ENCODE measurements around the gene EPB41. TPM values are rescaled to one million over a fixed set of nuclear protein-coding genes. Genes with fewer than 3 reads are reported as not detected.
"Not testable (repeated sequence)": the region's sequence is repeated elsewhere in the genome, so short reads cannot be mapped to it uniquely, and the experiment has no call there.

The EPB41 gene
- polyA plus RNA-seq, 3 donors from 2014 or later, result 39.7 to 88.9 (median 59.4) TPM

DNA sequence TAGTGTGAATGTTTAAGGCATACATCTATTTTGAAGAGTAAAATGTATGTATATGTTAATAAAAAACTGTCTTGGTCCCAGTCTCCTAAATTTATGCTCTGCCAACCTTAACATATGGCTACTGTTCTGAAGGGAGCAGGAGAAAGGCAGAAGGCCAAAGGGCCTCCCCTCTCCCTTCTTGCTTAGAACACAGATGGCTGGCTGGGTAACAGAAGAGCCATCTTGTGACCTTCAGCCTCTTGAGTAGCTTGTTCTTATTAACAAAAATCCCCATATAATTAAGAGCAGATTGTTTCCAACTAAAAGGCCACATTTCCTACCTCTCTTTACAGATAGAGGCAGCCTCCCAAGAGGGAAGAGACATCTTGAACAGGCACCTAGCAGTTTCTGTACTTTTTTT is 36.1 kb downstream of the EPB41 start:
- Mint-ChIP-seq H3K27ac (peak overlapping the region in 3 of 6 donors; percentile 17 to 27 (median 26)), H3K4me3 (no peak overlapping the region), H3K9me3 (no peaks in the 10 kb centered on the region), H3K36me3 (no peaks in the 10 kb centered on the region), H3K4me1 (peaks cover 40 to 74% of the 10 kb centered on the region in 2 donors), H3K27me3 (ENCODE audit: low read depth in 3 of 3) (no peaks in the 10 kb centered on the region)
- no peak for DNase-seq

DNA sequence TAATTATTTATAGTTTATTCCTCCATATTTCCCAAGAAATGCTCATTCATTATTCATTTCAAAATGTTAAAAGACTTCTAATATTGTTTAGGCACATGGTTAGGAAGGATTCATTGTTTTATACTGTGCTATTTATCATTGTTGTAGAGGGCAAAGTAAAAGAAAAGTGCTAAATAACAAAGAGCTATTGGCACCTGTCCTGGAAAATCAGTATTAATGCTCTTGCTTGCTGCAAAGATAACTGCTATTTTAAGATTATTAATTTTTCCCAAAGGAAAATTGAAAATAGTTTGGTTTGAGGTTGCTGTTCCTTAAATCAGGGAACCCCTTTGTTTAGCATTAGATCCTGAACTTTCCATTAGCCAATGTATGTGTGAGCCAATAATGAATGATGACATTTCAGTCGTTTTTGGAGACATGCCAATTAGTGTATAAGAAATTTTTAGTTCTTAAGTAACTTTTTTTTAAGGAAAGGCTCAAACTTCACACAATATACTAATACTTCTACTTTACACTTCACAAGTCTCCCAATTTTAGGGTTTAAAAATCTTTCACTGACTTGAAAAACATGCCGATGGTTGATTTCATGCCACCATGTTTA is 39.9 kb downstream of the EPB41 start:
- Mint-ChIP-seq H3K4me3 (no peak overlapping the region), H3K9me3 (no peaks in the 10 kb centered on the region), H3K36me3 (no peaks in the 10 kb centered on the region), H3K27ac (peak overlapping the region in 1 of 6 donors; percentile 12), H3K4me1 (peaks cover 45 to 77% of the 10 kb centered on the region in 2 donors), H3K27me3 (ENCODE audit: low read depth in 3 of 3) (peaks cover 0 to 1% (median 0%) of the 10 kb centered on the region in 3 donors)
- no peak for DNase-seq

DNA sequence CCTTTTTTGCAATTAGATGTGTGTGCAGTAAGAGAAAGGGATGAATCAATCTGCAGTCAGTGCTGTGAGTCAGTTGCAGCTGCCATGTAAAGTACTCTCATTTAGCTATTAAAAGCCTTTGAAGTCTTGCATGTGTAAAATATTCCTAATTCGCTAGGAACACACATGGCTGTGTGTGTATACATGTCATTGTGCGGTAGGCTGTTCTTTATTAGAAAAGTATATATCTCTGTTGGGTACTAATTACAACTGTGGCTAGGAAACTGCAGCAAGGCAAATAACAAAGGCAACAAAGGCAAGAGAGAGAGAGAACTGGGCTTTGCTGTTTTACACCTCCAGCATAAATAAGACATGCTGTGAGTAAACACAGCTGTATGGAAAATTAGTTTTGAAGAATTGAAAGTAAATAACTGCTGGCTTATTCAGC is 41.7 kb downstream of the EPB41 start:
- no peak for DNase-seq
- Mint-ChIP-seq H3K27me3 (ENCODE audit: low read depth in 3 of 3) (peaks cover 0 to 1% (median 0%) of the 10 kb centered on the region in 3 donors), H3K36me3 (no peaks in the 10 kb centered on the region), H3K27ac (peak overlapping the region in 3 of 6 donors; percentile 12 to 43 (median 43)), H3K4me3 (no peak overlapping the region), H3K9me3 (no peaks in the 10 kb centered on the region), H3K4me1 (peaks cover 40 to 69% of the 10 kb centered on the region in 2 donors)

DNA sequence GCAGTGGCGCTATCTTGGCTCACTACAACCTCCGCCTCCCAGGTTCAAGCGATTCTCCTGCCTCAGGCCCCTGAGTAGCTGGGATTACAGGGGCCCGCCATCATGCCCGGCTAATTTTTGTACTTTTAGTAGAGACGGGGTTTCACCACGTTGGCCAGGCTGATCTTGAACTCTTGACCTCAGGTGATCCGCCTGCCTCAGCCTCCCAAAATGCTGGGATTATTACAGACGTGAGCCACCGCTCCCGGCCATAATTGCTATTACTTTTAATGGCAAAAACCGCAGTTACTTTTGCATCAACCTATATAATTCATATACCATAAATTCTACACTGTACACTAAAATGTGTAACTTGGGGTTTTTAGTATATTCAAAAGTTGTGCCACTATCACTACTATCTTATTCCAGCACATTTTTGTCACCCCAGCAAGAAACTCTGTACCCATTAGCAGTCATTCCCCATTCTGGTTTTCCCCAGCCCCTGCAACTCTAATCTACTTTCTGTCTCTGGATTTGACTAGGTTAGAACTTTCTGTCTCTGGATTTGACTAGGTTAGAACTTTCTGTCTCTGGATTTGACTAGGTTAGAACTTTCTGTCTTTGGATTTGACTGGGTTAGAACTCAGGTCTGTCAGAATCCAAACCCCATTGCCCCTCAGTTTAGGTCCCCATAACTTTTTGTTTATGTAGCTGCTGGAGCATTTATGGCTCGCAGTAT is 47.9 kb downstream of the EPB41 start:
- not testable (repeated sequence) for H3K27me3 Mint-ChIP-seq (ENCODE audit: low read depth in 3 of 3); H3K4me3 Mint-ChIP-seq; H3K9me3 Mint-ChIP-seq; H3K36me3 Mint-ChIP-seq; DNase-seq
- peak overlapping the region in 3 of 6 donors; percentile 7 to 64 (median 50) for H3K27ac Mint-ChIP-seq
- peaks cover 50 to 84% of the 10 kb centered on the region in 2 donors for H3K4me1 Mint-ChIP-seq

DNA sequence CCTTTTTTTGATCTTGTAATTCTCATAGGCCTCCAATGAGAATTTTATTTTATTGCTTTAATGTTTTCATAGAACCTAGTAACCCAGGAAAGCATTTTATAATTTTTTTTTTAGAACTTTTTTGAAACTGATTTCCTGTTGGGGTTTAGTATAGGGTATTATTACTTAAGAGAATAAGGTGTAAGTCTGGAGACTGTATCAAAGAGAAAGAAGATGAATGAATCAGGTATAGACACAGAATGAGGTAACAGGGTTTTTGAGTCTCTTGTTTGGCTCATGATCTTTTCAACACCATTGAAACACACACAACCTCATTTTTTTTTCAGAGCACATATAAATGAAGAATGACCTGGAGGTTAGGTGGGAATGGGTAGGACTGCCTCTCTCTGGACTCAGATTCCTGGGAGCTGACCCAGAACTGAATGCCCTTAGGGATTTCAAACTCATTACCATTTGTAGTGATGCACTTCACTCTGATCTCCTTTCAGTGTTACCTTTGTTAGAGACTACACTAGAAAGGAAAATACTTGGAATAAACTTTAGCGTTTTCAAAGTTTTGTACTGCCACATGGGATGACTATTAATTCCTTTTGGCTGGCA is 51.0 kb downstream of the EPB41 start:
- Mint-ChIP-seq H3K27me3 (ENCODE audit: low read depth in 3 of 3) (peaks cover 0 to 4% (median 0%) of the 10 kb centered on the region in 3 donors), H3K27ac (peak overlapping the region in 3 of 6 donors; percentile 29 to 60 (median 53)), H3K9me3 (no peaks in the 10 kb centered on the region), H3K4me1 (peaks cover 44 to 72% of the 10 kb centered on the region in 2 donors), H3K36me3 (no peaks in the 10 kb centered on the region), H3K4me3 (no peak overlapping the region)
- DNase-seq, result no peak

DNA sequence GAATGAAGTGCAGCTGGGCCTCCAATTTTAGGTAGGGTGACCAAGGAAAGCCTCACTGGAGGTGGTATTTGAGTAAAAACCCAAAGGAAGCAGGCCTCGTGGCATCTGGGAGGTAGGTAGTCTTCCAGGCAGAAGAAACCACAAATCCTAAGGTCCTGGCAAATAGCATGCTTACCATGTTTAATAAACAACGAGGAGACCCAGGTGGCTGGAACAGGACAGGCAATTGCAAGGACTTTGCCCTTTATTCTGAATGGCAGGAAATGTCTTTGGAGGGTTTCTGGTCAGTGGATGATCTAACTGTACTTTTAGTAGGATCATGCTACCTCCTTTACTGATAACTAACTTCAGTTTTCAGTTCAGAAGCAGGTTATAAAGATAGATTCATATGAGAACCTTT is 52.2 kb downstream of the EPB41 start:
- peaks cover 43 to 72% of the 10 kb centered on the region in 2 donors for H3K4me1 Mint-ChIP-seq
- DNase-seq, result no peak
- H3K27ac Mint-ChIP-seq, result peak overlapping the region in 3 of 6 donors; percentile 36 to 77 (median 53)
- peaks cover 0 to 4% (median 0%) of the 10 kb centered on the region in 3 donors for H3K27me3 Mint-ChIP-seq (ENCODE audit: low read depth in 3 of 3)
- H3K4me3 Mint-ChIP-seq, result peak overlapping the region in 1 of 5 donors; percentile 4
- no peaks in the 10 kb centered on the region for H3K36me3 Mint-ChIP-seq
- H3K9me3 Mint-ChIP-seq, result no peaks in the 10 kb centered on the region

DNA sequence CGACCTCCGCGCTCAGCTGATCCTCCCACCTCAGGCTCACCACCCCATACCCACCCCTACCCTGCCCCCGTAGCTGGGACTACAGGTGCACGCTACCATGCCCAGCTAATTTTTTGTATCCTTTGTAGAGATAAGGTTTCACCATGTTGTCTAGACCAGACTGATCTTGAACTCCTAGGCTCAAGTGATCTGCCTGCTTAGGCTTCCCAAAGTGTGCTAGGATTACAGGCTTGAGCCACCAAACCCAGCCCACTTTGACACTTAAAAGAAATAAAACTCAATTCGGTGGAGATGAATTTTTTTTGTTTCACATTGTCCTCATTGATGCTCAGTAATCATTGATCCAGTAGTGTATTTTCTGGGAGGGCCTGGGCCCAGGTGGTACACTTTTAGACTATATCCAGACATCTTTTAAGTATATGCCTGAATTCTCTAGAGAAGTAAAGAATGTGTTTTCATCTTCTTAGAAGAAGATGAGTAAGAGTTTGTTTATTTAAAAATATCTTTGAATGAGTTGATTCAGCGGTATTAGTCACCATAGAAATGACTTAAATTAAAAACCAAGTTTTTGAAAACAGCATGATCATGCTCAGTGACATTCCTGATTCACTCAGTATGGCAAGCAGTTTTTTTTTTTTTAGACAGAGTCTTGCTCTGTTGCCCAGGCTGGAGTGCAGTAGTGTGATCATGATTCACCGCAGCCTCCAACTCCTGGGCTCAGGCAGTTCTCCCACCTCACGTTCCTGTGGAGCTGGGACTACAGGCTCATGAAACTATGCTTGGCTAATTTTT is 57.8 kb downstream of the EPB41 start:
- peak overlapping the region in 2 of 6 donors; percentile 43 to 54 for H3K27ac Mint-ChIP-seq
- H3K4me3 Mint-ChIP-seq, result no peak overlapping the region
- H3K36me3 Mint-ChIP-seq, result no peaks in the 10 kb centered on the region
- peaks cover 41 to 70% of the 10 kb centered on the region in 2 donors for H3K4me1 Mint-ChIP-seq
- no peak for DNase-seq
- H3K27me3 Mint-ChIP-seq (ENCODE audit: low read depth in 3 of 3), result no peaks in the 10 kb centered on the region
- no peaks in the 10 kb centered on the region for H3K9me3 Mint-ChIP-seq

DNA sequence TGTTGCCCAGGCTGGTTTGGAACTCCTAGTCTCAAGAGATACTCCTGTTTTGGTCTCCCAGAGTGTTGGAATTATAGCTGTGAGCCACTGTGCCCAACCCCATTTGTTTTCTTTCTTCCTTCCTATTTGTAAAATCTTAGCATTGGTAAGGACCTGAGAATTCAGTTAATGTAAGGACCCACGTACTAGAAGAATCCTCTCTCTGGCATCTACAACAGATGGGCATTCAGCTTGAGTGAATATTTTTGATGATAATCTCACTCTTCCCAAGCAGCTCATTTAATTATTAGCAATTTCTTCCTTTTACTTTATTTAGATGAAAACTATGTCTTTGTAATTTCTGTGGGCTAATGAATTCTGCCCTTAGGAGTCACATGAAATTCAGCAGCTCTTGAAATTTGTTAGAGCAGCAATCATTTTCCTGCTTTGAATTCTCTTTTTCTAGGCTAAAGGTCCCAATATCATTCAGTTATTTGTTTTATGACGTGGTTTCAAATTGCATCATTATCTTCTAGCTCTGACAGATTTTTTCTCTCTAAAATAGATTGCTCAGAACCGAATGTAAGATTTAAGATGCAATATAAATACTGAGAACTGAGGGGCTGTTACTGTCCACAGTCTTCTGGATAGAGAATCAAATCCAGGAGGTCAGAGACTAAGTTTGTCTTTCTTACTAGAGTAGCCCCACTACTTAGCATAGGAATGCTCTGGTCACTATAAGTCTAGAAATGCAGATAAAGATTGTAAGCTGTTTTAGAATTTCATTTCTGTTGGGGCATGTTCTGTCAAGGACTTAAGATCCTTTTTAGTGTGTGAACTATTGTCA is 59.4 kb downstream of the EPB41 start:
- peaks cover 43 to 81% of the 10 kb centered on the region in 2 donors for H3K4me1 Mint-ChIP-seq
- peak overlapping the region in 4 of 6 donors; percentile 29 to 63 (median 48) for H3K27ac Mint-ChIP-seq
- no peaks in the 10 kb centered on the region for H3K27me3 Mint-ChIP-seq (ENCODE audit: low read depth in 3 of 3)
- no peak overlapping the region for H3K4me3 Mint-ChIP-seq
- H3K36me3 Mint-ChIP-seq, result no peaks in the 10 kb centered on the region
- no peaks in the 10 kb centered on the region for H3K9me3 Mint-ChIP-seq
- no peak for DNase-seq

DNA sequence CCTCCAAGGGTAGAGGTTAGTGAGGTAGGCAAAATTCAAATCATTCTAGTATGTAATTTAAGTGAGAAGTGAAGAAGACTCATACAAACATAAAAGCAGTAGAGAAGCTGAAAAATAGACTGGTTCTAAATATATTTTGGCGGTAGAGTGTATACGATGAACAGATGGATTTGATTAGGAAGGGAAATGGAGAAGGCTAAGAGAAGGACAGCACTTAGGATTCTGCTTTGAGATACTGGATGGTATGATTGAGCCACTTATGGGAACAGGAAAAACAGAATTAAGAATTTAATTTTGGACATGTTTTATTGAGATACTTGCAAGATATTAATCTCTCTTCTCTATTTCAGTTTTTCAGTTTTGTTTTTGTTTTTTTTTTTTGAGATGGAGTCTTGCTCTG is 60.1 kb downstream of the EPB41 start:
- Mint-ChIP-seq H3K27me3 (ENCODE audit: low read depth in 3 of 3) (no peaks in the 10 kb centered on the region), H3K27ac (peak overlapping the region in 1 of 6 donors; percentile 12), H3K36me3 (no peaks in the 10 kb centered on the region), H3K4me1 (peaks cover 46 to 86% of the 10 kb centered on the region in 2 donors), H3K4me3 (no peak overlapping the region), H3K9me3 (no peaks in the 10 kb centered on the region)
- no peak for DNase-seq

DNA sequence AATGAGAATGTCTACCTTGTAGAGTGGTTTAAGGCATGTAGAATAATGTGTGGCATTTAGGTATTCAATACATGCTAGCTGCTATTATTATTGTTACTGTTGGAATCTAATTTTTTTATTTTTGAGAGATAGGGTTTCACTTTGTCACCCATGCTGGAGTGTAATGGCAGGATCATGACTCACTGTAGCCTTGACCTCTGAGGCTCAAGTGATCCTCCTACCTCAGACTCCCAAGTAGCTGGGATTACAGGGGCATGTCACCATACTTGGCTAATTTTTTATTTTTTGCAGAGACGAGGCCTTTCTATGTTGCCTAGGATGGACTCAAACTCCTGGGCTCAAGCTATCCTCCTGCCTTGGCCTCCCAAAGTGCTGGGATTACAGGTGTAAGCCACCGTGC is 61.9 kb downstream of the EPB41 start:
- Mint-ChIP-seq H3K4me3 (no peak overlapping the region), H3K4me1 (peaks cover 59 to 89% of the 10 kb centered on the region in 2 donors), H3K27ac (no peak overlapping the region)

DNA sequence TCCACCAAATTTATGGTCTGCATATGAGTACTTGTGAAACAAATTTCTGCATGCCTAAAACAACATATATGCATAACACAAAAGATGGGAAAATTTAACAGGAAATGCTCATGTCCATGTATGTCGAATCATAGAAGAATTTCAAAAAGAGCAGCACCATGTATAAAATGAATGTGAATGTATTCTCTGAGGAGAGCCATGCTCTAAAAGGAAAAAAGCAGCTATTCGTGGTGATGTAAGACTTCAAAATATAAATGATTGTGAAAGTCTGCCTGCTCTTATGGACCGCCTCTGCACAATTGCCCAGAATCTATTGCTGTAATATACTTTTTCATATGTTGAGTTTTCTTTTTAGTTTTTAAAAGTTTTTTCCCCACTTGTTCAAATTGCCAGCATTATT is 66.8 kb downstream of the EPB41 start:
- H3K27ac Mint-ChIP-seq, result peak overlapping the region in 3 of 6 donors; percentile 1 to 56 (median 23)
- H3K36me3 Mint-ChIP-seq, result no peaks in the 10 kb centered on the region
- peaks cover 0 to 2% (median 0%) of the 10 kb centered on the region in 3 donors for H3K27me3 Mint-ChIP-seq (ENCODE audit: low read depth in 3 of 3)
- H3K4me1 Mint-ChIP-seq, result peaks cover 61 to 89% of the 10 kb centered on the region in 2 donors
- H3K9me3 Mint-ChIP-seq, result no peaks in the 10 kb centered on the region
- H3K4me3 Mint-ChIP-seq, result peak overlapping the region in 2 of 5 donors; percentile 1 to 42
- no peak for DNase-seq

More for the DNA sequence above, 61.9 kb downstream of the EPB41 start:
- no peak for DNase-seq
- no peaks in the 10 kb centered on the region for H3K9me3 Mint-ChIP-seq
- no peaks in the 10 kb centered on the region for H3K27me3 Mint-ChIP-seq (ENCODE audit: low read depth in 3 of 3)
- no peaks in the 10 kb centered on the region for H3K36me3 Mint-ChIP-seq

DNA sequence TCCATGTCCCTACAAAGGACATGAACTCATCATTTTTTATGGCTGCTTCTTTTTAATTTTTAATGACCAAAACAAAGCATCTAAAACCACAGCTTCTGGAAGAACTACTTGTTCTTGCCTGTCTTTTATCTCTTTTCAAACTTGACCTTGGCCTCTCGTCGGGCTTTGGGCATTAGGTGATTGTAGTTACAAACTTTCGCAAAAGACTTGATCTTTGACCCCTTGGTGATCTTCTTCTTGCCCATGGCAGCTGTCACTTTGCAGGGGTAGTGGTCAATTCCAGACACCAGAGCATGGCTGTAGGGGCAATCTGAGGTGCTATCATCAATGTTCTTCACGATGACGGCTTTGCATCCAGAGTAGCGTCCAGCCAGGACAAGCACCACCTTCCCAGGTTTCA is 67.8 kb downstream of the EPB41 start:
- Mint-ChIP-seq H3K9me3 (no peaks in the 10 kb centered on the region), H3K27me3 (ENCODE audit: low read depth in 3 of 3) (peaks cover 0 to 2% (median 0%) of the 10 kb centered on the region in 3 donors), H3K27ac (peak overlapping the region in 1 of 6 donors; percentile 17), H3K4me3 (no peak overlapping the region), H3K4me1 (peaks cover 64 to 89% of the 10 kb centered on the region in 2 donors), H3K36me3 (peaks cover 0 to under 1% (median under 1%) of the 10 kb centered on the region in 3 donors)
- DNase-seq, result no peak

DNA sequence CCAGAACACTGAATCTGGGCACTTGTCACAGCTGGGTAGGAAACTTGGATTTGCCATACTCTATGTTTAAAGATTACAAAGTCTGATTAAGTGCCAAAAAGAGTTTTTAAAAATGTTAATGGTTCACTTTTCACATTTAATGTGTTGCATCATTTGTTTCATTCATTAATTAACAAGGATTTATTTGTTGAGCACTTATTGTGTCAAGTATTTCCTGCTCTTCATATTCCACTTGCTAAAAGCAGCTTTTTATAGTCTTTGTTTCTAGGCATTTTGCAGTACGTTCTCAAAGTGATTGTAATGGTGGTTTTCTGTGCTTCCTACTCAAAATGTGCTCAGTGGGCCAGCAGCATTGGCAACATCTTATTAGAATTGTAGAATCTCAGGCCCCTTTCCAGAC is 68.7 kb downstream of the EPB41 start:
- Mint-ChIP-seq H3K36me3 (peaks cover 4 to 8% (median 5%) of the 10 kb centered on the region in 3 donors), H3K27ac (no peak overlapping the region), H3K9me3 (no peaks in the 10 kb centered on the region), H3K4me1 (peaks cover 66 to 86% of the 10 kb centered on the region in 2 donors), H3K27me3 (ENCODE audit: low read depth in 3 of 3) (peaks cover 0 to 2% (median 0%) of the 10 kb centered on the region in 3 donors), H3K4me3 (no peak overlapping the region)
- no peak for DNase-seq
